Fibroblast of the aortic adventitia (primary cell): Measurements from ENCODE around the gene ACTR1A. TPM values are rescaled to one million over a fixed set of nuclear protein-coding genes. Genes with fewer than 3 reads are reported as not detected.
A peak's percentile ranks its signal among the peaks of the same experiment; 100 is the strongest.

Experiments
- DNase-seq: peaks from one replicate; pipeline ENCODE4 v3.0.0-alpha.2; 2010; ENCODE audit warnings: low read depth
- H3K4me3 ChIP-seq: 2 replicates; pipeline ENCODE4 v1.5.1; 2011; ENCODE audit warnings: low read depth, mild to moderate bottlenecking, control low read depth, low read length, moderate library complexity
- CTCF ChIP-seq: IDR thresholded peaks from 2 replicates; pipeline ENCODE4 v1.5.1; 2011; ENCODE audit warnings: mild to moderate bottlenecking, low read length, control low read depth, inconsistent platforms; ENCODE audit not compliant: insufficient read depth
- small RNA-seq: library from RNA; depleted of rRNA; stranded (forward); fragments of <200 nt; gene quantifications from one replicate; pipeline ENCODE3, GENCODE V24; 2012
- total RNA-seq: library from RNA; depleted of rRNA; stranded (reverse); fragments of >200 nt; gene quantifications from 2 replicates; pipeline ENCODE4 v1.2.3, GENCODE V29; 2012; ENCODE audit warnings: low replicate concordance

ACTR1A gene
- total RNA-seq, 1 donor = 105 TPM

- H3K4me3 ChIP-seq = no peak overlapping the region
- TF ChIP-seq CTCF = no peak
Measured at GRCh38 chr10:102429468-102429867, 73.0 kb downstream of the ACTR1A start.

More at GRCh38 chr10:102429468-102429867, 73.0 kb downstream of the ACTR1A start:
- DNase-seq = no peak

Small RNA genes lying within 50 kb of the gene (small RNA-seq; reads per million reads assigned to genes)
- 432 reads per million, percentile 99 among the genes with 10 or more reads in this experiment for gene MIR146B

Other genes starting within 250 kb of the ACTR1A start
- gene NFKB2, start 107.0 kb downstream of the ACTR1A start, total RNA-seq = 9.0 and 16.2 TPM in 2 replicates
- 0.18 and 1.3 TPM in 2 replicates for gene PSD, start 83.9 kb downstream of the ACTR1A start, total RNA-seq
- 5.2 and 39.6 TPM in 2 replicates for gene FBXL15, start 81.9 kb downstream of the ACTR1A start, total RNA-seq
- gene CUEDC2, start 70.1 kb downstream of the ACTR1A start, total RNA-seq = 40.9 and 61.4 TPM in 2 replicates
- not detected in 2 replicates for gene C10orf95, start 51.2 kb downstream of the ACTR1A start, total RNA-seq
- gene SUFU, start 1.3 kb upstream of the ACTR1A start, total RNA-seq = 3.3 and 4.8 TPM in 2 replicates
- gene TRIM8, start 141.8 kb upstream of the ACTR1A start, total RNA-seq = 83.0 and 84.7 TPM in 2 replicates
- 10.4 and 12.1 TPM in 2 replicates for gene ARL3, start 211.7 kb upstream of the ACTR1A start, total RNA-seq
- gene SFXN2, start 211.9 kb upstream of the ACTR1A start, total RNA-seq = 2.3 and 3.8 TPM in 2 replicates
- 28.4 and 76.1 TPM in 2 replicates for gene WBP1L, start 241.2 kb upstream of the ACTR1A start, total RNA-seq